Right ventricle myocardium inferior (tissue), 1 donor: Measurements from ENCODE around the gene TCP11X2. TPM values are rescaled to one million over a fixed set of nuclear protein-coding genes. Genes with fewer than 3 reads are reported as not detected.
"Not testable (repeated sequence)": the region's sequence is repeated elsewhere in the genome, so short reads cannot be mapped to it uniquely, and the experiment has no call there.

Source experiments
- ATAC-seq: fragments of 200-7000 bp; cut with Tn5 transposase; one replicate; pipeline ENCODE4 v1.9.1; 2020; ENCODE audit warnings: mild to moderate bottlenecking, moderate library complexity
- DNase-seq: peaks from one replicate; pipeline ENCODE4 v3.0.0; 2021; ENCODE audit errors: missing footprints
- intact Hi-C: fragments of 100-400 bp; cut with DNase I; formaldehyde crosslinking; loops from one replicate; pipeline ENCODE4 v1.11.0; 2022
- long read RNA-seq: library from polyadenylated mRNA; unstranded; transcript quantifications from one replicate; pipeline ENCODE4 v2.0.0, GENCODE V29; 2021
- total RNA-seq: library from RNA; stranded (reverse); fragmentation: NEBNext Ultra II Directional; extraction: Animal tissue kit (Norgen Biotek cat#: 25700); gene quantifications from one replicate; pipeline ENCODE4 v1.2.1, GENCODE V29; 2021
- donor health status: DM: no; HTN: yes; CAD: no; lungs with severe emphysema.

The TCP11X2 gene
- not detected for total RNA-seq
- long read RNA-seq, result 0 reads

DNA sequence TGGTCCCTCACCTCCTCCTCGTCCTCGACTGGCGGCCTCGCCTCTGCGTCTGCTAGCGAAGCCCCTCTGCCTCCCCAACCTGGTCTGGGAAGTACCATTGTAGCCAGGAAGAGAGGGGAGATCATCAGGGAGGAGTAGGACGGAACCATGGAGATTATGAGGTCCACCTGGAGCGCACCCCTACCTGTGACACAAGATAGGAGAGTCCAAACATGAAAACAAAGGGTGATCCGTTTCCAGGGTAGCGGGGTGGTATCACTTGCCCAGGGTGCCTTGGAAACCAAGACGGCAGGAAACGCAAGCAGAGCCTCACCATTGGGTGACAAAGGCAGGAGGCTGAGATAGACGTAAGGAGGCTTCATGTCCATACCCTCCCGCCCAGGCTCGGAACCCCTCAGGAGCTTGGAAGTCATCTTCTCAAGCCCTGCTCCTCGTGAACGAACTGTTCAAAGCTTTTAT is at the start of gene TCP11X2:
TSS of gene TCP11X2 (minus strand) at position 51 of the 459 bp plus-strand sequence.
- DNase-seq, ATAC-seq, intact Hi-C loops: not testable (repeated sequence)

DNA sequence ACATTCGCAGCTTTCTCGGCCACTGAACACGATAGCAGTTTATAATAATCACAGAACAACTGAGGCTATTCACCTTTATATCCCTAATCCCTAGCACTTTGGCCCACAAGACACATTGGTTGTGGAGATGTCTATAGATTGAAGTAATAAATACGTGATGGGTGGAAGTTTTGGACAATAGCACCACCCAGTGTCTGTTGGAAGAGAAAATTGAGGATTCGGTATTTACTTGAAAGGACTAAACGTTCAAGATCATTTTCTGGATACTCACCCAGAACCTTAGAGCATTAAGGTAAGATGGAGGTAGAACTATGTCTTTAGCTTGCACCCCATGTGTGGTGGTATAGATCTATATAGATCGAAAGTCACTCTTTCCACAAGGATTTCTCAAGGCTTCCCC is 45.7 kb upstream of the TCP11X2 start:
- DNase-seq (no peak), ATAC-seq (no peak)
- intact Hi-C loops, result loop anchor here (10.0 kb wide), 1 partner anchor 347 kb away; no protein-coding TSS in a partner anchor

GRCh38 chrX:102515975-102516941 is 44.6 kb upstream of the TCP11X2 start, which contains the start of gene TMSB15A:
Gene TMSB15A (minus strand): TSS chrX:102516739.
- peak; percentile 72 for DNase-seq
- ATAC-seq, result peak; percentile 95
- intact Hi-C loops, result loop anchor here (10.0 kb wide), 1 partner anchor 349 kb away; no protein-coding TSS in a partner anchor

- no peak for ATAC-seq
- intact Hi-C loops, result loop anchor here (10.0 kb wide), 1 partner anchor 350 kb away; no protein-coding TSS in a partner anchor
- DNase-seq, result no peak
Measured at GRCh38 chrX:102514536-102514935, 42.9 kb upstream of the TCP11X2 start.

DNA sequence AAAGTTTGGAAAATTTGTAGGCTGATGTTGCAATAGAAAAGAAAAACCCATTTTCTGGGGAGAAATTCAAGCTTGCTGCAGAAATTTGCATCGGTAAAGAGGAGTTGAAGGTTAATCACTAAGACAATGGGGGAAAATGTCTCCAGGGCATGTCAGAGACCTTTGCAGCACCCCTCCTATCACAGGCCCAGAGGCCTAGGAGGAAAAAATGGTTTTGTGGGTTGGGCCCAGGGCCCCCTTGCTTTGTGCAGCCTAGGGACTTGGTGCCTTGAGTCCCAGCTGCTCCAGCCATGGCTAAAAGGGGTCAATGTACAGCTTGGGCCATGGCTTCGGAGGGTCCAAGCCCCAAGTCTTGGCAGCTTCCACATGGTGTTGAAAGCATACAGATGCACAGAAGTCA is 27.1 kb upstream of the TCP11X2 start:
- intact Hi-C loops, result no loop called here
- ATAC-seq (no peak), DNase-seq (no peak)

DNA sequence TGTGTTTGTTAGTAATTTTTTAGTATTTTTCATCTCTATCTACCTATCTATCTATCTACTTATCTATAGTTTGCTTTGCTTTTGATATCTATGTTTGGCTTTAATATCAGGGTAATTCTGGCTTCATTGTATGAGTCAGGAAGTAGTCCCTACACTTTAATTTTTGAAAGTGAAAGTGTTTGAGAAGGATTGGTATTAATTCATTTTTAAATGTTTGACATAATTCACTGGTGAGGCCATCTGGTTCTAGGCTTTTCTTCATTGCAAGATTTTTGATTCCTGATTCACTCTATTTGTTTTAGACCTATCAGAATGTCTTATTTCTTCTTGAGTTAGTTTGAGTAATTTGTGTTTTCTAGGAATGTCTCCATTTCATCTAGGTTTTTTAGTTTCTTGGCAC is 20.2 kb upstream of the TCP11X2 start:
- no peak for DNase-seq
- intact Hi-C loops, result no loop called here
- ATAC-seq, result no peak

GRCh38 chrX:102478765-102479164 is 7.2 kb upstream of the TCP11X2 start:
- DNase-seq, ATAC-seq, intact Hi-C loops: not testable (repeated sequence)

GRCh38 chrX:102470215-102470614 is 1.4 kb downstream of the TCP11X2 start:
- DNase-seq, intact Hi-C loops, ATAC-seq: not testable (repeated sequence)

DNA sequence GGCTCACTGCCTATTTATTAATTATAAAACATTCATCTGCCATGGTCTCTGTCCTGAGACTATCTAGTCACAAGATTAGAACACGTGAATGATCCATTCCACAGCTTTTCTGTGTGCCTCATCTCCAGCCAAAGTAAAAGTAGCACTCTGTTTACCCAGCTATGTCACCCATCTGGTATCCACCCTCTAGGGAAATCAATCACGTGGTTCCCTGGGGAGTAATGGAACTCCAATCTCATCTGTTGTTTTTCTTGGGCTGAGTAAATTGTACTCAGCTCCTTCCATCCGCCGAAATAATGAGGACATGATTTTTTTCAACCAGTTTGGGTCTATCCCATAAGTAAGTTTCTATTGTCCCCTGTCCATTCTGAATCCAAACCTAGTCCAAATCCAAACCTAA is 13.0 kb downstream of the TCP11X2 start:
- ATAC-seq, intact Hi-C loops, DNase-seq: not testable (repeated sequence)

GRCh38 chrX:102439908-102440307 is 31.7 kb downstream of the TCP11X2 start, which contains the start of gene NXF2B:
Gene NXF2B (minus strand): TSS chrX:102440008. CDS start chrX:102380036, 59,972 bp downstream.
- ATAC-seq, DNase-seq, intact Hi-C loops: not testable (repeated sequence)

DNA sequence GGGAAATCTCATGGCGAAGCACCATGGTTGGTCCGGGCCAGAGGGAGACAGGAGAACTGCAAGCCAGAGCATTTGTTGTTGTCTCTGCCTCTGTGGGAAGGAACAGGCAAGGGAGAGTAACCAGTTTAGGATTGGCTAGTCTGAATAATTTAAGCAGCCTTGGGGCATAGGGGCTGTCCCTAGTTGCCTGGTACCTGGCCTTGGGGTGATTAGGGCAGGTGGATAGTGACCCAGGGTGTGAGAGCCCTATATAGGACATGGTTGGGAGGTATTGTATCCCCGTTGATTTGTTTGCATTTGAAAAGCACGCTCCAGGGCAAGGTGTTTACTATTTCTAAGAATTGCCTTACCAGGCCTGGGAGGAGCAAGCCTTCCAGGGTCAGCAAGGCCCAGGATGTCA is 57.1 kb downstream of the TCP11X2 start:
- DNase-seq, intact Hi-C loops, ATAC-seq: not testable (repeated sequence)

Other genes with a start within 250 kb of the TCP11X2 start
- not detected for gene NXF2, start 224.6 kb downstream of the TCP11X2 start, total RNA-seq
- gene NXF2B, start 31.8 kb downstream of the TCP11X2 start, total RNA-seq, result not detected
- 0.62 TPM for gene TMSB15A, start 44.9 kb upstream of the TCP11X2 start, total RNA-seq
- 3.2 TPM for gene ARMCX5, start 127.7 kb upstream of the TCP11X2 start, total RNA-seq
- gene GPRASP1, start 179.7 kb upstream of the TCP11X2 start, total RNA-seq, result 4.1 TPM
- 10.3 TPM for gene GPRASP2, start 240.6 kb upstream of the TCP11X2 start, total RNA-seq
- gene GPRASP3, start 248.9 kb upstream of the TCP11X2 start, total RNA-seq, result 7.0 TPM